ENCODE results near the gene ARAP3. TPM values are rescaled to one million over a fixed set of nuclear protein-coding genes. Genes with fewer than 3 reads are reported as not detected.

ARAP3 gene
- total RNA-seq, 1 experiment from 2014 or later, result 19.8 TPM

DNA sequence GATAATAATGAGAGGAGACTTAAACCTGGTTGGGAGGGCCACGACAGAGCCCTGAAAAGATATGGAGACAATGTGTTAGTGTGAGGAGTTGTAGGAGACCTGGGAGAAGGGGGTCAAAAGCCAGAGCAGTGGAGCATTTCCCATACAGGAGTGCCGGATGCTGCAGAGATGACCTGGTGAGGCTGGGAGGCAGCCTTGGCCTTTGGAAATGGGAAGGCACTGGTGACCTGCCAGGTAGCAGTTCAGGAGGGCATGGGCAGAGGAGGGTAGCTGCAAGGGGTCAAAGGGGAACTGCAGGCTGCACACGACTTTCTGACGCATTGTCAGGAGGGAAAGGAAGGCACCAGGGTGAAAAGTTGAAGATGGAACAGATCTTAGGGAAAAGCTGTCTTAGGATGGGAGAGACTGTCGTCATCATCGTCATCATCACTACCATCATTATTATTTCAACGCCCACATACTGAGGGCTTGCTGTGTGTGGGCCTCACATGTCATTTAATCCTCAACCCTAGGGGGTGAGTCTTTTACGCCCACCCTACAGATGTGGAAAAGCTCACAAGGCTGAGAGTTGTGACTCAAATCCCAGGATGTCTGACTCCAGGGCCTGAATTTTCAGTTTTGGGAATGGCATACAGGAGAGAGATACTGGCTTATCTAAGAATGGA lies 13.3 kb downstream of the ARAP3 start:
- TF ChIP-seq, protein P1, sequence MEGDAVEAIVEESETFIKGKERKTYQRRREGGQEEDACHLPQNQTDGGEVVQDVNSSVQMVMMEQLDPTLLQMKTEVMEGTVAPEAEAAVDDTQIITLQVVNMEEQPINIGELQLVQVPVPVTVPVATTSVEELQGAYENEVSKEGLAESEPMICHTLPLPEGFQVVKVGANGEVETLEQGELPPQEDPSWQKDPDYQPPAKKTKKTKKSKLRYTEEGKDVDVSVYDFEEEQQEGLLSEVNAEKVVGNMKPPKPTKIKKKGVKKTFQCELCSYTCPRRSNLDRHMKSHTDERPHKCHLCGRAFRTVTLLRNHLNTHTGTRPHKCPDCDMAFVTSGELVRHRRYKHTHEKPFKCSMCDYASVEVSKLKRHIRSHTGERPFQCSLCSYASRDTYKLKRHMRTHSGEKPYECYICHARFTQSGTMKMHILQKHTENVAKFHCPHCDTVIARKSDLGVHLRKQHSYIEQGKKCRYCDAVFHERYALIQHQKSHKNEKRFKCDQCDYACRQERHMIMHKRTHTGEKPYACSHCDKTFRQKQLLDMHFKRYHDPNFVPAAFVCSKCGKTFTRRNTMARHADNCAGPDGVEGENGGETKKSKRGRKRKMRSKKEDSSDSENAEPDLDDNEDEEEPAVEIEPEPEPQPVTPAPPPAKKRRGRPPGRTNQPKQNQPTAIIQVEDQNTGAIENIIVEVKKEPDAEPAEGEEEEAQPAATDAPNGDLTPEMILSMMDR (IDR thresholded peaks at IDR 0.05; ENCODE audit: unreplicated experiment), result no peak
- CTCF ChIA-PET, result interaction anchor here (0.7 to 11.4 kb wide), 20 partner anchors 9 to 658 kb away, joined by 3 to 123 read pairs (median 4); partner anchors contain the start of genes PCDH1, PCDH12 and RNF14
- Mint-ChIP-seq H3K4me3 (ENCODE audit: unreplicated experiment) (no peak overlapping the region), H3K36me3 (ENCODE audit: insufficient read depth, unreplicated experiment) (peaks cover 33% of the 10 kb centered on the region), H3K27me3 (ENCODE audit: insufficient read depth, unreplicated experiment) (no peaks in the 10 kb centered on the region), H3K4me1 (ENCODE audit: insufficient read depth, unreplicated experiment) (peaks cover 4% of the 10 kb centered on the region), H3K27ac (ENCODE audit: low read depth, unreplicated experiment) (peak overlapping the region; percentile 11), H3K9me3 (ENCODE audit: unreplicated experiment) (no peaks in the 10 kb centered on the region)
- intact Hi-C loops (cut with micrococcal nuclease), result no loop called here
- BruUV-seq (replicated peaks), result no TSS peak
- no peak for DNase-seq (ENCODE audit: unreplicated experiment)
- POLR2A ChIA-PET, result interaction anchor here (1.4 to 1.5 kb wide), 2 partner anchors 11 to 207 kb away, joined by 4 read pairs; no protein-coding TSS in a partner anchor

DNA sequence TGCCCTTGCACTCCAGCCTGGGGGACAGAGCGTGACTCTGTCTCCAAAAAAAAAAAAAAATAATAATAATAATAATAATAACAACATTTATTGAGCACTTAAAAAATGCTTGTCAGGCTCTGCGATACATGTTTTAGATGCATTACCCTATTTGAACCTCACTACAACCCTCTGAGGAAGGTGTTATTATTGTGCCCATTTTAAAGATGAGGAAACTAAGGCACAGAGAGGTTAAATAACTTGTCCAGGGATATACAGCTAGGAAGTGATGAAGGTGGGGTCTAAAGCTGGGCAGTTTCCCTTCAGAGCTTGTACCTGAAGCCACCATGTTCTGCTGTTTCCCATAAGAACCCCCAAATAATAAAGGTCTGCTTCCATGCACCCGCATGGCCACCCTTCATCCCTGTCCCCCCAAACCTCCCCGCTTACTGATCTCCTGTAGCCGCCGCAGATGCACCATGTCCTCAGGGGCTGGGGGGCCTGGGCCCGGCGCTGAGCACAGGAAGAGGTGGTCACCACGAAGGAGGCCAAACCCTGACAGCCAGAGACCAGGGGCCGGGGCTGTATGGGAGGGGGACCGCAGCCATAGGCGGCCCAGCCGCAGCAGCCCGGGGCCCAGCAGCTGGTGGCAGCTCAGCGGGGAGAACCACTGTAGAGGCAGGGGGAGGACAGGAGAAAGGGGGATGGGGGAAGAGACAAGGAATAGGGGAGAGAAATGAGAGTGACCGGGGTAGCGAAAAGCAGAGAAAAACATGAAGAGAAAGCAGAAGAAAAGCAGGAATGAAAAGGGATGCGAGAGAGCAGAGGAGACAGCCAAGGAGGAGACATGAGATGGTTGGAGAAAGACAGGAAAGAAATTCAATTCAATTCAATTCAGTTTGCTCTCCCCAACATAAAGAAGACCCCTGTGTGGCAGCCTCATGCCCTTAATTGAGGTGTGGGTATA lies 15.8 kb downstream of the ARAP3 start:
- no peaks in the 10 kb centered on the region for H3K27me3 Mint-ChIP-seq (ENCODE audit: insufficient read depth, unreplicated experiment)
- ChIA-PET CTCF (interaction anchor here (0.6 to 11.4 kb wide), 18 partner anchors 14 to 392 kb away, joined by 3 to 123 read pairs (median 4); partner anchors contain the start of genes ARAP3, FCHSD1 and PCDH1), POLR2A (interaction anchor here (0.6 to 1.4 kb wide), 2 partner anchors 15 to 1082 kb away, joined by 3 to 5 read pairs; partner anchors contain the start of gene FCHSD1)
- no peaks in the 10 kb centered on the region for H3K9me3 Mint-ChIP-seq (ENCODE audit: unreplicated experiment)
- no peak overlapping the region for H3K27ac Mint-ChIP-seq (ENCODE audit: low read depth, unreplicated experiment)
- DNase-seq (ENCODE audit: unreplicated experiment), result no peak
- H3K36me3 Mint-ChIP-seq (ENCODE audit: insufficient read depth, unreplicated experiment), result peaks cover 31% of the 10 kb centered on the region
- intact Hi-C loops (cut with micrococcal nuclease), result loop anchor here (1.0 kb wide), 4 partner anchors 26 to 294 kb away; no protein-coding TSS in a partner anchor
- BruUV-seq (replicated peaks), result no TSS peak
- H3K4me3 Mint-ChIP-seq (ENCODE audit: unreplicated experiment), result no peak overlapping the region
- TF ChIP-seq, protein P1 (IDR thresholded peaks at IDR 0.05; ENCODE audit: unreplicated experiment), result no peak
- H3K4me1 Mint-ChIP-seq (ENCODE audit: insufficient read depth, unreplicated experiment), result peaks cover 4% of the 10 kb centered on the region

DNA sequence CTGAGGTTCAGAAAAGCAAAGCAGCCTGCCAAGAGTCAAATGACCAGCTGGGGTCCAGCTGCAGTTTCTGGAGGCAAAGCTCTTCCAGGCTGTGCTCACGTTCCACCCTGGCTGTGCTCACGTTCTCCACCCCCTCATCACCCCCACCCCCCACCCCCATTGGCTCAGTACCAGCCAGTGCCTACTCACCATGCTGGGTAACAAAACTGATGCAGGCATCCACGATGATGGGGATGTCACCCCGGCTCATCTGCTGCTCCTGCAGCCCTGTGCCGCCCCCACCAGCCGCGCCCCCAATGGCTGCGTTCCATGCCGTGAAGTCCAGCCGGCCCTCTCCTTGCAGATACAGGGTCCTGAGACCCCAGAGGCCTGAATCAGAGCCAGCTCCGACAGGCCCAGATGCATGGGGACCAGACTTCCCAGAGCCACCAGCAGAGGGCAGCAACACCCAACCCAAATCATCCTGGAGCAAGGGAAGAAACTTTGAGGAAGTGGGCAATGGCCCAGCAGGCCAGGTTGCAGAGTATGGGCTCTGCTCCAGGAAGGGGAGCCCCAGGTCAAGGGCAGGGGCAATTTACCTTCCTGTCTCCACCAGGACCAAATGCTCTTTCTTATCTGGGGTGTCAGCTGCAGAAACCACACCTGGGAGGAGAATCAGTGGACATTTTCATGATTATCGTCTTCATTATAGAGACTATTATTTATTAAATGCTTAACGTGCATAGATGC lies 17.1 kb downstream of the ARAP3 start:
- ChIA-PET CTCF (interaction anchor here (0.6 to 11.4 kb wide), 41 partner anchors 8 to 1941 kb away, joined by 3 to 123 read pairs (median 4); partner anchors contain the start of genes ARAP3, FCHSD1, PCDH1 and RNF14), POLR2A (interaction anchor here (0.7 to 1.7 kb wide), 7 partner anchors 14 to 305 kb away, joined by 3 to 8 read pairs (median 4); partner anchors contain the start of genes ARAP3, FCHSD1, HDAC3 and RELL2)
- H3K27me3 Mint-ChIP-seq (ENCODE audit: insufficient read depth, unreplicated experiment), result no peaks in the 10 kb centered on the region
- no peak overlapping the region for H3K4me3 Mint-ChIP-seq (ENCODE audit: unreplicated experiment)
- peaks cover 4% of the 10 kb centered on the region for H3K4me1 Mint-ChIP-seq (ENCODE audit: insufficient read depth, unreplicated experiment)
- DNase-seq (ENCODE audit: unreplicated experiment), result peak; percentile 83
- peaks cover 26% of the 10 kb centered on the region for H3K36me3 Mint-ChIP-seq (ENCODE audit: insufficient read depth, unreplicated experiment)
- no TSS peak for BruUV-seq (replicated peaks)
- H3K9me3 Mint-ChIP-seq (ENCODE audit: unreplicated experiment), result no peaks in the 10 kb centered on the region
- H3K27ac Mint-ChIP-seq (ENCODE audit: low read depth, unreplicated experiment), result no peak overlapping the region
- TF ChIP-seq, protein P1 (IDR thresholded peaks at IDR 0.05; ENCODE audit: unreplicated experiment), result peak; percentile 94
- intact Hi-C loops (cut with micrococcal nuclease), result loop anchor here (1.0 kb wide), 4 partner anchors 27 to 295 kb away; no protein-coding TSS in a partner anchor

All from MCF 10A (cell line).